Upper lobe of right lung (tissue), 1 donor: ENCODE data around the gene MBNL2. TPM values are rescaled to one million over a fixed set of nuclear protein-coding genes. Genes with fewer than 3 reads are reported as not detected.

Source experiments
- ATAC-seq: fragments of 200-7000 bp; cut with Tn5 transposase; one replicate; pipeline ENCODE4 v1.9.1; 2020; ENCODE audit warnings: mild to moderate bottlenecking, moderate library complexity
- DNase-seq: peaks from one replicate; pipeline ENCODE4 v3.0.0-alpha.2; 2020
- H3K27ac ChIP-seq: fragments of 200-600 bp; one replicate; pipeline ENCODE4 v1.8.0; 2022
- H3K27me3 ChIP-seq: fragments of 200-600 bp; one replicate; pipeline ENCODE4 v1.8.0; 2022; ENCODE audit warnings: mild to moderate bottlenecking
- H3K36me3 ChIP-seq: fragments of 200-600 bp; one replicate; pipeline ENCODE4 v1.8.0; 2022
- H3K4me1 ChIP-seq: fragments of 200-600 bp; one replicate; pipeline ENCODE4 v1.8.0; 2022
- H3K4me3 ChIP-seq: fragments of 200-600 bp; one replicate; pipeline ENCODE4 v1.8.0; 2022; ENCODE audit warnings: mild to moderate bottlenecking
- H3K9me3 ChIP-seq: fragments of 200-600 bp; one replicate; pipeline ENCODE4 v1.8.0; 2022
- intact Hi-C: fragments of 100-400 bp; cut with DNase I; formaldehyde crosslinking; loops from one replicate; pipeline ENCODE4 v1.11.0; 2022
- total RNA-seq: library from RNA; stranded (reverse); fragmentation: NEBNext Ultra II Directional; extraction: Animal tissue kit (Norgen Biotek cat#: 25700); gene quantifications from one replicate; pipeline ENCODE4 v1.2.1, GENCODE V29; 2021
- TF ChIP-seq, protein P1 (sequence below): fragments of 200-600 bp; IDR thresholded peaks from one replicate; pipeline ENCODE4 v1.8.0; 2022; ENCODE audit warnings: antibody characterized with exemption
- donor health status: DM: no; HTN: yes; CAD: no; lungs with severe emphysema.

The MBNL2 gene
- total RNA-seq, 1 donor from 2014 or later = 60.6 TPM

DNA sequence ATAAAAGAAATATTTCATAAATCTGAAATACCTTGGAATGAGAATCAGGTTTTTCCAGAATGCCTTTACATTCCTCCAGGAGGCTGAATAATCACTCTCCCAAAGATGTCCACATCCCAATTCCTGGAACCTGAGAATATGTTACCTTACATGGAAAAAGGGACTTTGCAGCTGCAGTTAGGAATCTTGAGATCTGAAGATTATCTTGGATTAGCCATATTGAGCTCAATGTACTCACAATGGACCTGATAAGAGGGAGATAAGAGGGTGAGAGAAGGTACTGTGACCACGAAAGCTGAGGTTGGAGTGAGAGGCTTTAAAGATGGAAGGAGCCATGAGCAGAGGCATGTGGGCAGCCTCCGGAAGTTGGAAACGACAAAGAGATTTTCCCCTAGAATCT, 36.8 kb upstream of the MBNL2 start:
- no peak overlapping the region for H3K4me3 ChIP-seq
- H3K36me3 ChIP-seq = no peaks in the 10 kb centered on the region
- H3K4me1 ChIP-seq = no peaks in the 10 kb centered on the region
- intact Hi-C loops = no loop called here
- ATAC-seq (no peak), DNase-seq (no peak)
- H3K27ac ChIP-seq = no peak overlapping the region
- H3K27me3 ChIP-seq = no peaks in the 10 kb centered on the region
- H3K9me3 ChIP-seq = no peaks in the 10 kb centered on the region
- TF ChIP-seq, protein P1, sequence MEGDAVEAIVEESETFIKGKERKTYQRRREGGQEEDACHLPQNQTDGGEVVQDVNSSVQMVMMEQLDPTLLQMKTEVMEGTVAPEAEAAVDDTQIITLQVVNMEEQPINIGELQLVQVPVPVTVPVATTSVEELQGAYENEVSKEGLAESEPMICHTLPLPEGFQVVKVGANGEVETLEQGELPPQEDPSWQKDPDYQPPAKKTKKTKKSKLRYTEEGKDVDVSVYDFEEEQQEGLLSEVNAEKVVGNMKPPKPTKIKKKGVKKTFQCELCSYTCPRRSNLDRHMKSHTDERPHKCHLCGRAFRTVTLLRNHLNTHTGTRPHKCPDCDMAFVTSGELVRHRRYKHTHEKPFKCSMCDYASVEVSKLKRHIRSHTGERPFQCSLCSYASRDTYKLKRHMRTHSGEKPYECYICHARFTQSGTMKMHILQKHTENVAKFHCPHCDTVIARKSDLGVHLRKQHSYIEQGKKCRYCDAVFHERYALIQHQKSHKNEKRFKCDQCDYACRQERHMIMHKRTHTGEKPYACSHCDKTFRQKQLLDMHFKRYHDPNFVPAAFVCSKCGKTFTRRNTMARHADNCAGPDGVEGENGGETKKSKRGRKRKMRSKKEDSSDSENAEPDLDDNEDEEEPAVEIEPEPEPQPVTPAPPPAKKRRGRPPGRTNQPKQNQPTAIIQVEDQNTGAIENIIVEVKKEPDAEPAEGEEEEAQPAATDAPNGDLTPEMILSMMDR = no peak

DNA sequence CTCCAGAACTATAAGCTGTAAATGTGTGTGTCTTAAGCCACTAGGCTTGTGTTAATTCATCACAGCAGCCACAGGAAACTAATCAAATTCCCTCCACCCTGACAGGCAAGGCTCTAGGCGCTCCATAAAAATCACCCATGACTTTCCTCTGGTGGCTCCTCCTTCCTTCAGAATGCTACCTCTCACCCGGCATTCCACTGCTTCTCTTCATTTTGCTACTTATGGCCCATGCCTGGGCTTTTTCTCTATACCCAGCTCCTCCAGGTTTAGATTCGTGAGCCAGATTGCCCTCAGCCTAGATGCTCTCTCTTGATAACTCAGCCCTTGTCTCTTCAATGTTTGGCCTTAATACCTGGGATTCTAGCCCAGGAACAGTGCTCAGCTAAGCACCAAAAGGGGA, 36.4 kb upstream of the MBNL2 start:
- no peak for DNase-seq
- ATAC-seq = no peak
- H3K36me3 ChIP-seq = no peaks in the 10 kb centered on the region
- no peak overlapping the region for H3K27ac ChIP-seq
- H3K9me3 ChIP-seq = no peaks in the 10 kb centered on the region
- TF ChIP-seq, protein P1 = no peak
- H3K4me3 ChIP-seq = no peak overlapping the region
- H3K4me1 ChIP-seq = no peaks in the 10 kb centered on the region
- intact Hi-C loops = no loop called here
- no peaks in the 10 kb centered on the region for H3K27me3 ChIP-seq

DNA sequence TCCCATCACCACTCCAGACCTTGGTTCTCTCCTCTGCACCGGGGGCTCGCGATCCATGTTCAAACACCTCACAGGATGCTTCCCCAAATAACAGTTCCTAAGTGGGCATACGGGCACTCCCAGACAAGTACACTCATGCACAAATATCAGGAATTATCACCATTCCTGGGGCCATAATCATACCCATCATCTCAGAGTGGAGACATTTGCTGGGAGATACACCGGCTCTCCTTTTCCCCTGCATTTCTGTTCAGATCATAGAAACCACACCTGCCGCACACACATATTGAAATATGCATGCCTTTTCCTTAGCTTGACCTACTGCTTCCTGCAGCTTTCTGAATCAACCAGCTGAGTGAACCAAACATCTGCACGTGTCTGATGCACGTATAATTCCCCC, 33.9 kb upstream of the MBNL2 start:
- Histone ChIP-seq H3K9me3 (no peaks in the 10 kb centered on the region), H3K4me3 (no peak overlapping the region), H3K36me3 (no peaks in the 10 kb centered on the region), H3K27ac (no peak overlapping the region), H3K27me3 (no peaks in the 10 kb centered on the region), H3K4me1 (peaks cover 4% of the 10 kb centered on the region)
- intact Hi-C loops = no loop called here
- TF ChIP-seq, protein P1 = no peak
- DNase-seq (no peak), ATAC-seq (no peak)

DNA sequence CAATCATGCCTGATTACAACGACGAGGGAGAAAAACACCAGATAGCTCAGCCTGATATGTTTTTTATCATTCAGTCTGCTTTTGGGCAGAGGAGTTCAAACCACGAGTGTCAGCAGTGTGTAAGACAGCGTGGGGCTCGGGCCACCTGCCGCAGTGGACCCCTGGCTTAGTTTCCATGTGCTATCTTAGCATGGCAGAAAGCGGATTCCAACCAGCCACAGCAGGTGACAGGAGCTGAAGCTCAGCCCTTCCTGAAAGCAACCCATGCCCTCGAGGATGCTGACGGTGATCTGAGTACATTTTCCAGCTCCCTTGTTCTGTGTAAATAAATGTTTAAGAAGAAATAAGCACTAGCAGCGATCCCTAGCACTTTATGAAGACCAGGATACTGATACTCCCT, 32.2 kb upstream of the MBNL2 start:
- no peak overlapping the region for H3K4me3 ChIP-seq
- H3K36me3 ChIP-seq = no peaks in the 10 kb centered on the region
- no peaks in the 10 kb centered on the region for H3K9me3 ChIP-seq
- TF ChIP-seq, protein P1 = no peak
- no peak overlapping the region for H3K27ac ChIP-seq
- no peak for ATAC-seq
- H3K4me1 ChIP-seq = peaks cover 4% of the 10 kb centered on the region
- intact Hi-C loops = no loop called here
- no peaks in the 10 kb centered on the region for H3K27me3 ChIP-seq
- DNase-seq = no peak

DNA sequence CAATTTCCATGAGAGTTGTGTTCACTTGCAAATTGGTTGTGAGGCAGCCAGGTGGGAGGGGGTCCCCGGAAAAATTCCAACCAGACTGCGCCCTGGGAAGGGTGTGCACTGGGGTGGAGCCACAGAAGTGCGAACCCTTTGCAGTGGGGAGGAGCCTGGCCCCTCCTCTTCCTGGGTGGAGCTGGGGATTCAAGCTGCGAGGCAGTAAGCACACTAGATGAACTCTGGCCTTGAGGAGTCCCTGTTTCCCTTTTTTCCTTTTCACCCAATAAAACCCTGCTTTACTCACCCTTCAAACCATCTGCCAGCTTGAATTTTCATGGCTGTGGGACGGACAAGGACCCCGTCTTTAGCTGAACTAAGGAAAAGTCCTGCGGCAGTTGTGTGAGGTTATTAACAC, 31.0 kb upstream of the MBNL2 start:
- Histone ChIP-seq H3K36me3 (no peaks in the 10 kb centered on the region), H3K4me3 (no peak overlapping the region), H3K27ac (no peak overlapping the region), H3K4me1 (peaks cover 4% of the 10 kb centered on the region), H3K27me3 (no peaks in the 10 kb centered on the region), H3K9me3 (no peaks in the 10 kb centered on the region)
- TF ChIP-seq, protein P1 = no peak
- DNase-seq = no peak
- ATAC-seq = no peak
- intact Hi-C loops = no loop called here

DNA sequence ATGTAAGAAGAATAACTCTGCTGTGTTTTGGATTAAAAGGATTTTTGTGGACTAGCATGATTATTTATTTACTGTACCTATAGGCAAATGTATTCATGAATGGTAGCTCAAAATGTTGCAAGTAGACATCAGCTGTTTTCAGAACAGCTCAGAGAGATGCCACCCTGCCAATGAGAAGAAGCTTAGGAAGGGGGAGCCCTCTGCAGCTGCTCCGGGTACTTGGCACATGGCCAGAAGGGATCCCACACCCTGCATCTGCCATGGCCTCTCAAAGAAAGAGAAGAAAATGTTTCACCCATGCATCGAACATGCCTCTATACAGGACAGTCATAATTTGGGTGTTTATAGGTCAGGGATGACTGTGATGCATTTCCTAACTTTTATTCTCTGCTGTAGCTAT, 30.5 kb upstream of the MBNL2 start:
- H3K27me3 ChIP-seq = no peaks in the 10 kb centered on the region
- intact Hi-C loops = no loop called here
- H3K36me3 ChIP-seq = no peaks in the 10 kb centered on the region
- no peaks in the 10 kb centered on the region for H3K9me3 ChIP-seq
- H3K4me1 ChIP-seq = peaks cover 4% of the 10 kb centered on the region
- H3K4me3 ChIP-seq = no peak overlapping the region
- TF ChIP-seq, protein P1 = no peak
- no peak overlapping the region for H3K27ac ChIP-seq
- DNase-seq (no peak), ATAC-seq (no peak)
